H1 (cell line): ENCODE data around the gene GALNT9. TPM values are rescaled to one million over a fixed set of nuclear protein-coding genes. Genes with fewer than 3 reads are reported as not detected.

ENCODE experiments used
- CTCF ChIA-PET: fragments of 300-600 bp; sonication (Branson Sonifier 250); formaldehyde crosslinking; loops from one replicate; lab custom pipeline; 2021; ENCODE audit not compliant: partially characterized antibody; lab: Charles Lee
- POLR2A ChIA-PET: fragments of 300-600 bp; sonication (Branson Sonifier 250); formaldehyde crosslinking; loops from one replicate; lab custom pipeline; 2021; ENCODE audit warnings: inconsistent platforms; ENCODE audit not compliant: partially characterized antibody; lab: Charles Lee
- DNase-seq, 2 experiments: peaks; one replicate each; pipeline versions ENCODE4 v3.0.0 to v3.0.0-alpha.2; 2010 to 2022; ENCODE audit warnings: low spot score in 2 of 2, low read depth in 1 of 2, mixed read lengths in 1 of 2
- FAIRE-seq: peaks from 2 replicates; lab custom pipeline; 2011; peaks lifted over from hg19 to GRCh38; lab: Jason Lieb, UNC
- H2AFZ ChIP-seq: 2 replicates; pipeline ENCODE4 v1.8.1; 2012; ENCODE audit warnings: low read length, inconsistent platforms
- H2AK5ac ChIP-seq: 2 replicates; pipeline ENCODE4 v1.6.1; 2013; ENCODE audit warnings: low read depth, low read length
- H2BK120ac ChIP-seq: replicated peaks from 2 replicates; pipeline ENCODE3; 2013; ENCODE audit warnings: low read depth, low read length, inconsistent platforms
- H2BK12ac ChIP-seq: 2 replicates; pipeline ENCODE4 v1.6.1; 2013; ENCODE audit warnings: low read depth, low read length
- H2BK15ac ChIP-seq: 2 replicates; pipeline ENCODE4 v1.6.1; 2013; ENCODE audit warnings: low read length
- H2BK20ac ChIP-seq: 2 replicates; pipeline ENCODE4 v1.6.1; 2013; ENCODE audit warnings: low read length
- H2BK5ac ChIP-seq: 2 replicates; pipeline ENCODE4 v1.6.1; 2013; ENCODE audit warnings: low read depth, low read length
- H3K14ac ChIP-seq: 2 replicates; pipeline ENCODE4 v1.6.1; 2013; ENCODE audit warnings: inconsistent platforms; ENCODE audit not compliant: insufficient read length
- H3K18ac ChIP-seq: 2 replicates; pipeline ENCODE4 v1.6.1; 2013; ENCODE audit warnings: low read length; ENCODE audit errors: extremely low read depth
- H3K23ac ChIP-seq: 2 replicates; pipeline ENCODE4 v1.6.1; 2013; ENCODE audit warnings: inconsistent platforms; ENCODE audit not compliant: insufficient read length
- H3K23me2 ChIP-seq: 2 replicates; pipeline ENCODE4 v1.6.1; 2013; ENCODE audit warnings: low read depth, low read length
- H3K27ac ChIP-seq: 2 replicates; pipeline ENCODE4 v1.6.1; 2011; ENCODE audit warnings: low read depth, low read length, inconsistent platforms
- H3K27me3 ChIP-seq, 4 experiments: replicated peaks in 1 of 4; 1 replicate in 1 of 4; 2 replicates in 3 of 4; pipeline versions ENCODE4 v1.6.1 to v1.8.1; 2011 to 2013; ENCODE audit warnings: low read length in 3 of 4, mild to moderate bottlenecking in 3 of 4, inconsistent platforms in 2 of 4, mixed read lengths in 2 of 4, moderate library complexity in 1 of 4; ENCODE audit not compliant: control insufficient read depth in 3 of 4, insufficient read depth in 3 of 4; ENCODE audit errors: extremely low read depth in 1 of 4
- H3K36me3 ChIP-seq, 4 experiments: 2 replicates each; pipeline versions ENCODE4 v1.6.1 to v1.8.1; 2011 to 2013; ENCODE audit warnings: mild to moderate bottlenecking in 4 of 4, low read length in 3 of 4, moderate library complexity in 2 of 4, control low read depth in 1 of 4, inconsistent platforms in 1 of 4; ENCODE audit not compliant: insufficient read depth in 4 of 4, control insufficient read depth in 2 of 4
- H3K4ac ChIP-seq: replicated peaks from 2 replicates; pipeline ENCODE3; 2013; ENCODE audit warnings: low read length, low read depth, mixed read lengths, inconsistent platforms; ENCODE audit not compliant: insufficient read length
- H3K4me1 ChIP-seq, 4 experiments: replicated peaks in 1 of 4; 1 replicate in 1 of 4; 2 replicates in 3 of 4; pipeline versions ENCODE4 v1.6.1 to v1.8.1; 2011 to 2013; ENCODE audit warnings: low read length in 3 of 4, inconsistent platforms in 2 of 4, mixed read lengths in 1 of 4; ENCODE audit not compliant: insufficient read depth in 4 of 4, control insufficient read depth in 3 of 4
- H3K4me2 ChIP-seq, 2 experiments: 2 replicates each; pipeline versions ENCODE4 v1.6.1 to v1.8.1; 2011 to 2013; ENCODE audit warnings: low read depth in 2 of 2, low read length in 2 of 2, control low read depth in 1 of 2, inconsistent platforms in 1 of 2, mild to moderate bottlenecking in 1 of 2; ENCODE audit not compliant: insufficient read depth in 1 of 2
- H3K4me3 ChIP-seq, 4 experiments: fragments of 200-600, 300-600 bp in 1 of 4; sonication (generic), shearing (Covaris generic), sonication (Bioruptor Twin) in 1 of 4; 2 replicates each; pipeline versions ENCODE4 v1.5.1 to v1.8.1; 2011 to 2016; ENCODE audit warnings: low read length in 4 of 4, low read depth in 3 of 4, control low read depth in 2 of 4, inconsistent platforms in 2 of 4, mild to moderate bottlenecking in 2 of 4, mixed read lengths in 1 of 4, moderate library complexity in 1 of 4; ENCODE audit not compliant: insufficient read depth in 2 of 4; ENCODE audit errors: extremely low read depth in 1 of 4
- H3K56ac ChIP-seq: replicated peaks from 2 replicates; pipeline ENCODE3; 2013; ENCODE audit warnings: low read depth, mild to moderate bottlenecking, mixed read lengths, low read length, inconsistent platforms; ENCODE audit not compliant: insufficient read length
- H3K79me1 ChIP-seq: 2 replicates; pipeline ENCODE4 v1.6.1; 2013; ENCODE audit warnings: low read depth, low read length, control low read depth
- H3K79me2 ChIP-seq, 2 experiments: 2 replicates each; pipeline versions ENCODE4 v1.6.1 to v1.8.1; 2012 to 2013; ENCODE audit warnings: low read length in 2 of 2, mild to moderate bottlenecking in 2 of 2, inconsistent platforms in 1 of 2; ENCODE audit not compliant: insufficient read depth in 2 of 2, control insufficient read depth in 1 of 2
- H3K9ac ChIP-seq, 4 experiments: replicated peaks in 1 of 4; 1 replicate in 1 of 4; 2 replicates in 3 of 4; pipeline versions ENCODE4 v1.6.1 to v1.8.1; 2011 to 2013; ENCODE audit warnings: low read depth in 3 of 4, low read length in 3 of 4, control low read depth in 2 of 4, mild to moderate bottlenecking in 2 of 4, moderate library complexity in 2 of 4, inconsistent platforms in 1 of 4; ENCODE audit errors: extremely low read depth in 1 of 4
- H3K9me3 ChIP-seq, 2 experiments: 2 replicates each; pipeline versions ENCODE4 v1.6.1 to v1.8.1; 2012 to 2013; ENCODE audit warnings: mild to moderate bottlenecking in 2 of 2, moderate library complexity in 2 of 2, control low read depth in 1 of 2, inconsistent platforms in 1 of 2, low read depth in 1 of 2, low read length in 1 of 2, mixed read lengths in 1 of 2; ENCODE audit not compliant: insufficient read depth in 2 of 2
- H4K20me1 ChIP-seq, 2 experiments: replicated peaks in 1 of 2; 2 replicates each; pipeline versions ENCODE3 to v1.8.1; 2011 to 2013; ENCODE audit warnings: inconsistent platforms in 2 of 2, low read length in 2 of 2, mild to moderate bottlenecking in 1 of 2; ENCODE audit not compliant: insufficient read depth in 2 of 2, control insufficient read depth in 1 of 2
- H4K5ac ChIP-seq: 2 replicates; pipeline ENCODE4 v1.6.1; 2013; ENCODE audit warnings: low read length, low read depth, mixed read lengths, inconsistent platforms; ENCODE audit not compliant: insufficient read length
- H4K8ac ChIP-seq: 2 replicates; pipeline ENCODE4 v1.8.0; 2013; ENCODE audit warnings: mild to moderate bottlenecking, moderate library complexity, low read length, inconsistent platforms; ENCODE audit not compliant: insufficient read depth; ENCODE audit errors: extremely low read depth
- H4K91ac ChIP-seq: replicated peaks from 2 replicates; pipeline ENCODE3; 2013; ENCODE audit warnings: low read length, mixed read lengths, inconsistent platforms; ENCODE audit not compliant: insufficient read length
- CEBPB ChIP-seq: IDR thresholded peaks from 2 replicates; pipeline ENCODE4 v1.6.1; 2012; ENCODE audit warnings: low read depth, low read length
- POLR2AphosphoS5 ChIP-seq: IDR thresholded peaks from 2 replicates; pipeline ENCODE4 v1.6.1; 2011; ENCODE audit warnings: low read depth, low read length
- RAD21 ChIP-seq, 2 experiments: IDR thresholded peaks in 1 of 2; conservative IDR thresholded peaks in 1 of 2; 2 replicates each; pipeline ENCODE4 v1.6.1; 2011; ENCODE audit warnings: low read depth in 2 of 2, low read length in 2 of 2, improper control_type of control experiment in 1 of 2, inconsistent platforms in 1 of 2, mild to moderate bottlenecking in 1 of 2, moderate library complexity in 1 of 2
- SIX5 ChIP-seq: IDR thresholded peaks from 2 replicates; pipeline ENCODE4 v1.6.1; 2011; ENCODE audit warnings: mild to moderate bottlenecking, low read depth, low read length
- TEAD4 ChIP-seq: IDR thresholded peaks from 2 replicates; pipeline ENCODE4 v1.6.1; 2012; ENCODE audit warnings: low read depth, low read length, inconsistent platforms, mixed read lengths
- YY1 ChIP-seq: IDR thresholded peaks from 2 replicates; pipeline ENCODE4 v1.6.1; 2011; ENCODE audit warnings: low read depth, mild to moderate bottlenecking, low read length
- WGBS, 2 experiments: shearing (Covaris generic) in 1 of 2; methylation state at CpG; one replicate each; pipeline versions ENCODE4 v1.1.6 to v1.1.7; 2013 to 2015; ENCODE audit warnings: low lambda C conversion rate in 2 of 2, mixed read lengths in 2 of 2, inconsistent platforms in 1 of 2, low coverage in 1 of 2, missing lambda C conversion rate in 1 of 2; ENCODE audit not compliant: insufficient replicate concordance in 2 of 2, insufficient coverage in 1 of 2, insufficient read length in 1 of 2; ENCODE audit errors: extremely low coverage in 1 of 2, missing lambda C conversion rate in 1 of 2; 5-methylcytosine and 5-hydroxymethylcytosine counted together
- polyA plus RNA-seq, 7 experiments: library from polyadenylated mRNA; depleted of rRNA in 3 of 7; stranded (reverse) in 5 of 7; unstranded in 2 of 7; fragments of >200 nt in 5 of 7; fragments of 200-250 nt in 2 of 7; gene quantifications; 1 replicate in 5 of 7; 2 replicates in 1 of 7; 4 replicates in 1 of 7; pipeline versions ENCODE4 v1.2.1 to v1.2.3, GENCODE V29; 2011 to 2013; ENCODE audit warnings: missing spikeins in 2 of 7, mixed read lengths in 2 of 7
- total RNA-seq: library from RNA; stranded (reverse); fragmentation: NEBNext Ultra II Directional; extraction: Animal tissue kit (Norgen Biotek cat#: 25700); gene quantifications from 2 replicates; pipeline ENCODE4 v1.2.1, GENCODE V29; 2021

GALNT9 gene
- total and polyA plus RNA-seq, 2 of the 8 experiments (the other 6 are each of a cell fraction or from before 2014, with no cell fraction given): 2.0 to 3.6 TPM

- no peak overlapping the region for H2AK5ac ChIP-seq
- H2BK120ac ChIP-seq: no peak overlapping the region
- no peak overlapping the region for H3K9ac ChIP-seq
- H3K4me2 ChIP-seq: no peak overlapping the region
- no peak overlapping the region for H4K5ac ChIP-seq
- H2BK5ac ChIP-seq: no peak overlapping the region
- ChIA-PET CTCF (interaction anchor here (1.2 to 1.3 kb wide), 3 partner anchors 11 to 142 kb away, joined by 3 read pairs; partner anchors contain the start of gene GALNT9), POLR2A (no interaction called here)
- peaks cover 0 to 2% of the 10 kb centered on the region in 2 experiments; a peak in 2 of 4 replicates for H3K9me3 ChIP-seq
- H2AFZ ChIP-seq: no peak overlapping the region
- no peak overlapping the region for H4K91ac ChIP-seq
- no peak overlapping the region for H3K27ac ChIP-seq
- no peak overlapping the region for H2BK20ac ChIP-seq
- no peak overlapping the region for H3K4me3 ChIP-seq
- no peak overlapping the region for H3K56ac ChIP-seq
- TF ChIP-seq TEAD4: no peak
- TF ChIP-seq POLR2AphosphoS5: no peak
- no peak for TF ChIP-seq YY1
- no peak for TF ChIP-seq CEBPB
- TF ChIP-seq RAD21 (IDR thresholded peaks at IDR 0.05 in 1 of 2, conservative IDR thresholded peaks at IDR 0.05 in 1 of 2; ENCODE audit: low read depth in 2 of 2, low read length in 2 of 2): no peak
- TF ChIP-seq SIX5: no peak
- no peaks in the 10 kb centered on the region for H3K79me2 ChIP-seq
- H3K14ac ChIP-seq: no peak overlapping the region
- peaks cover 1 to 41% (median 14%) of the 10 kb centered on the region in 4 experiments for H3K27me3 ChIP-seq
- H3K4ac ChIP-seq: no peak overlapping the region
- no peak overlapping the region for H4K8ac ChIP-seq
- peaks cover 0 to 2% (median 2%) of the 10 kb centered on the region in 4 experiments; a peak in 3 of 7 replicates for H3K4me1 ChIP-seq
- FAIRE-seq: no peak
- no peak overlapping the region for H2BK12ac ChIP-seq
- H2BK15ac ChIP-seq: no peak overlapping the region
- no peak overlapping the region for H3K18ac ChIP-seq
- no peaks in the 10 kb centered on the region for H3K79me1 ChIP-seq
- H3K23ac ChIP-seq: no peak overlapping the region
- no peaks in the 10 kb centered on the region for H3K36me3 ChIP-seq
- WGBS, 2 experiments: 93% methylated on average over 17 of the region's 17 CpGs; no CpG with 5 or more reads in 1 of the 2 experiments
- H4K20me1 ChIP-seq: peaks cover 1 to 6% of the 10 kb centered on the region in 2 experiments
- H3K23me2 ChIP-seq: peaks cover 8% of the 10 kb centered on the region; the same call in 1 of the 2 replicates
- no peak for DNase-seq
Measured at GRCh38 chr12:132339856-132340255, 10.5 kb upstream of the GALNT9 start.
